Gastrocnemius medialis (tissue), 4 donors: ENCODE results near the gene PDE4D.

ENCODE experiments used
- POLR2A ChIP-seq, 2 donors: fragments of 450-650 bp; IDR thresholded peaks; one replicate each; pipeline ENCODE4 v1.6.1; 2017; ENCODE audit warnings: antibody characterized with exemption in 2 of 2, mild to moderate bottlenecking in 2 of 2, moderate library complexity in 2 of 2
- TF ChIP-seq, protein P1 (sequence below), 5 experiments: fragments of 450-650 bp in 3 of 5; fragments of 200-600 bp in 2 of 5; sonication (generic) in 2 of 5; IDR thresholded peaks in 4 of 5; conservative IDR thresholded peaks in 1 of 5; 1 replicate in 4 of 5; 2 replicates in 1 of 5; pipeline ENCODE4 v1.5.1; 2016 to 2019; ENCODE audit warnings: antibody characterized with exemption in 5 of 5, mild to moderate bottlenecking in 3 of 5, moderate library complexity in 3 of 5

DNA sequence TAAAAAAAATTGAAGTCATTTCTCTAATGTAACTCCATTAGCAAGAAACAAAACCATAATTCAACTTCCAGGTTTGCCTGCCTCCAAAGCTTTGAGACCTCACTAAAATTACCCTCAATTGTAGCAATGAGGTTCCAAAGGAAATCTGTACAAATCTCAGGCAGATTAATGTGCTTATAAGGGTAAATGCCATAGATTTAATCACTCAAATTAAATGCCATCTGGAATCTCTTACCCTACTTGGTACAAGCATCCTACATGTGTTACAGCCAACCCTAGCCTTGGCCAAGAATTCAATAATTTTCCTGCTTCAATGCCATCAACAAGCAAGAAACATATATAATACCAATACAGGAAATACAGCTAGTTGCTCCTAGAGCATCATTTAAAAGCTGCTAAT lies 857.8 kb downstream of the PDE4D start:
- TF ChIP-seq, protein P1, sequence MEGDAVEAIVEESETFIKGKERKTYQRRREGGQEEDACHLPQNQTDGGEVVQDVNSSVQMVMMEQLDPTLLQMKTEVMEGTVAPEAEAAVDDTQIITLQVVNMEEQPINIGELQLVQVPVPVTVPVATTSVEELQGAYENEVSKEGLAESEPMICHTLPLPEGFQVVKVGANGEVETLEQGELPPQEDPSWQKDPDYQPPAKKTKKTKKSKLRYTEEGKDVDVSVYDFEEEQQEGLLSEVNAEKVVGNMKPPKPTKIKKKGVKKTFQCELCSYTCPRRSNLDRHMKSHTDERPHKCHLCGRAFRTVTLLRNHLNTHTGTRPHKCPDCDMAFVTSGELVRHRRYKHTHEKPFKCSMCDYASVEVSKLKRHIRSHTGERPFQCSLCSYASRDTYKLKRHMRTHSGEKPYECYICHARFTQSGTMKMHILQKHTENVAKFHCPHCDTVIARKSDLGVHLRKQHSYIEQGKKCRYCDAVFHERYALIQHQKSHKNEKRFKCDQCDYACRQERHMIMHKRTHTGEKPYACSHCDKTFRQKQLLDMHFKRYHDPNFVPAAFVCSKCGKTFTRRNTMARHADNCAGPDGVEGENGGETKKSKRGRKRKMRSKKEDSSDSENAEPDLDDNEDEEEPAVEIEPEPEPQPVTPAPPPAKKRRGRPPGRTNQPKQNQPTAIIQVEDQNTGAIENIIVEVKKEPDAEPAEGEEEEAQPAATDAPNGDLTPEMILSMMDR (IDR thresholded peaks at IDR 0.05 in 4 of 5, conservative IDR thresholded peaks at IDR 0.05 in 1 of 5) = no peak
- no peak for TF ChIP-seq POLR2A (IDR thresholded peaks at IDR 0.05)
